Measurements from ENCODE around the gene RNASEH2B. TPM values are rescaled to one million over a fixed set of nuclear protein-coding genes. Genes with fewer than 3 reads are reported as not detected.
A peak's percentile ranks its signal among the peaks of the same experiment; 100 is the strongest.

RNASEH2B gene, protein sequence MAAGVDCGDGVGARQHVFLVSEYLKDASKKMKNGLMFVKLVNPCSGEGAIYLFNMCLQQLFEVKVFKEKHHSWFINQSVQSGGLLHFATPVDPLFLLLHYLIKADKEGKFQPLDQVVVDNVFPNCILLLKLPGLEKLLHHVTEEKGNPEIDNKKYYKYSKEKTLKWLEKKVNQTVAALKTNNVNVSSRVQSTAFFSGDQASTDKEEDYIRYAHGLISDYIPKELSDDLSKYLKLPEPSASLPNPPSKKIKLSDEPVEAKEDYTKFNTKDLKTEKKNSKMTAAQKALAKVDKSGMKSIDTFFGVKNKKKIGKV
- total RNA-seq (10 to 100 TPM; 44.5 to 97.4 TPM), polyA plus RNA-seq (ENCODE audit: insufficient read length in 2 of 2) (10 to 100 TPM; 31.2 to 51.9 TPM)
- long read RNA-seq, donor 1, transcript RNASEH2B-201 (11 exons, 1,629 nt) = major isoform, 10 of 10 reads
- long read RNA-seq, donor 1, partial matches to known transcripts = 0 of 10 reads
- long read RNA-seq, donor 1, other reads (novel, unspliced or antisense) = 0 of 10 reads
- long read RNA-seq, donor 2, partial matches to known transcripts = 0 of 4 reads
- long read RNA-seq, donor 2, other reads (novel, unspliced or antisense) = 0 of 4 reads
- long read RNA-seq, donor 3, transcript RNASEH2B-201 (11 exons, 1,629 nt) = major isoform, 5 of 7 reads
- long read RNA-seq, donor 3, partial matches to known transcripts = 0 of 7 reads
- long read RNA-seq, donor 3, other reads (novel, unspliced or antisense) = 0 of 7 reads
- long read RNA-seq, donor 4, full-length matches to known transcripts = 17 of 17 reads
- long read RNA-seq, donor 4, partial matches to known transcripts = 0 of 17 reads
- long read RNA-seq, donor 4, other reads (novel, unspliced or antisense) = 0 of 17 reads

DNA sequence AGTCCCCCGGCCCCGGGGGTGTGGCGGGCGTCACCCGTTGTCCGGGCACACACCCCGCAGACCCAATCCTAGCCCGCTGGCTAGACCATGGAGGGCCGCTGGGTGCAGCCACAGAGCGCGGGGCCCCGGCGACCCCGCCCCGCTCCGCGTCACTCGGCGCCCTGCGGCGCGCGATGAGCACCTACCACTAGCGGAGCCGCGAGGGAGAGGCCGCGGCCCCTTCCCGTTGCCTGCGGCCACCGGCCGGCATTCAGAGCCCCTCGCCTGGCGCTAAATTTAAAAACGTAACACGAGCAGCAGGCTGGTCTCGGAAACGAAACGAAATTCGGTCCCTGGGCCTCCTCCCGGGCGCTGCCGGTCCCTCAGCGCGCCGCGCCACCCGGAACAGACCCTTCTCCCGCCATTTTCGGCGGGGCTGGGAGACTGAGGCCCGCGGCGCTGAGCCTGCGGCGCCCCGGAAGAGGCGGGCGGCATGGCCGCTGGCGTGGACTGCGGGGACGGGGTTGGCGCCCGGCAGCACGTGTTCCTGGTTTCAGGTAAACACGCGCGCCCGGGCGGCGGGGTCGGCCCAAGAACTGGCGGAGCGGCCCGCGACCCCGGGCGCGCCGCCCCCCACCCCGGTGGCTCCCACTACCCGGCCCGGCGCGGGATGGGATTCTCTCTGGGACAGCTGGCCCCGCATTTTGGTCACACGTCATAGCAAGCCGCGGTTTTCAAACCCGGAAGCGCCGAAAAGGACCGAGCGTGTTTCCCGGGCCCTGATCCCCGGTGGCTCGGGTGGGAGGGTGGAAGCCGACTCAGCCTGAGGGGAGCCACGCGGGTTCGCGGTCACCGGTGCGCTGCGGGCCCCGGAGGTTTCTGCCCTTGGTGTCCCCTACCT is at the start of gene RNASEH2B:
Gene RNASEH2B (plus strand): TSS at position 187 of the 880 bp plus-strand sequence. CDS start 286 bp downstream, at position 473.
- H3K9me3 ChIP-seq (ENCODE audit: control insufficient read depth, insufficient read depth, low read length) = no peaks in the 10 kb centered on the region
- H3K27me3 ChIP-seq (ENCODE audit: control insufficient read depth, insufficient read depth, low read length) = no peaks in the 10 kb centered on the region
- peak within 1 kb of the TSS; percentile 81 for H3K4me3 ChIP-seq (ENCODE audit: low read depth, low read length)
- H3K4me1 ChIP-seq (ENCODE audit: control insufficient read depth, insufficient read depth, low read length) = peaks cover 10% of the 10 kb centered on the region
- peak within 1 kb of the TSS; percentile 90 for H3K27ac ChIP-seq (ENCODE audit: low read depth, low read length)
- WGBS (ENCODE audit: insufficient coverage) = under 1% methylated on average over 107 of the region's 107 CpGs
- peak; percentile 35 to 87 (median 50) for DNase-seq (ENCODE audit: low read depth in 4 of 6, low spot score in 6 of 6)
- H3K36me3 ChIP-seq (ENCODE audit: control insufficient read depth, insufficient read depth, low read length) = no peaks in the 10 kb centered on the region

DNA sequence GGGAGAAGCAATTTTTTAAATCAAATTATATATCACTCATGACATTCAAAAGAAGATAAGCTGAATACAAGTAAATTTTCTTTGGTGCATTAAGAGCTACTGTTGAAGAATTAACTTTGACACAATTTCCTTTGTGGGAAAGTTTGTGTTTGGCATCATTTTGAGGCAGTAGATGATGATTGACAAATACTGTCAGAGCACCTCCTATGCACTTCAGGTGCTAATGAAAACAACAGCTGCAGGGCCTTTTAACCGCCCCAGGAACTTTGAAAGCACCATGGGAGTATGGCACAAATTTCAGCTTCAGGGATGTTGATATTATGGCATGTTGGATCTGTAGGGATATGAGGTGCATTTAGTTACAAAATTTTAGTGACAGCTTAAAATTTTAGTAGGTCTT is 45.1 kb upstream of the RNASEH2B start:
- Histone ChIP-seq H3K36me3 (ENCODE audit: control insufficient read depth, insufficient read depth, low read length) (no peaks in the 10 kb centered on the region), H3K9me3 (ENCODE audit: control insufficient read depth, insufficient read depth, low read length) (peaks cover 3% of the 10 kb centered on the region), H3K27me3 (ENCODE audit: control insufficient read depth, insufficient read depth, low read length) (no peaks in the 10 kb centered on the region), H3K27ac (ENCODE audit: low read depth, low read length) (no peak overlapping the region), H3K4me1 (ENCODE audit: control insufficient read depth, insufficient read depth, low read length) (no peaks in the 10 kb centered on the region), H3K4me3 (ENCODE audit: low read depth, low read length) (no peak overlapping the region)
- no peak for DNase-seq (ENCODE audit: low read depth in 4 of 6, low spot score in 6 of 6)
- 100% methylated on average over 1 of the region's 1 CpG for WGBS (ENCODE audit: insufficient coverage)

DNA sequence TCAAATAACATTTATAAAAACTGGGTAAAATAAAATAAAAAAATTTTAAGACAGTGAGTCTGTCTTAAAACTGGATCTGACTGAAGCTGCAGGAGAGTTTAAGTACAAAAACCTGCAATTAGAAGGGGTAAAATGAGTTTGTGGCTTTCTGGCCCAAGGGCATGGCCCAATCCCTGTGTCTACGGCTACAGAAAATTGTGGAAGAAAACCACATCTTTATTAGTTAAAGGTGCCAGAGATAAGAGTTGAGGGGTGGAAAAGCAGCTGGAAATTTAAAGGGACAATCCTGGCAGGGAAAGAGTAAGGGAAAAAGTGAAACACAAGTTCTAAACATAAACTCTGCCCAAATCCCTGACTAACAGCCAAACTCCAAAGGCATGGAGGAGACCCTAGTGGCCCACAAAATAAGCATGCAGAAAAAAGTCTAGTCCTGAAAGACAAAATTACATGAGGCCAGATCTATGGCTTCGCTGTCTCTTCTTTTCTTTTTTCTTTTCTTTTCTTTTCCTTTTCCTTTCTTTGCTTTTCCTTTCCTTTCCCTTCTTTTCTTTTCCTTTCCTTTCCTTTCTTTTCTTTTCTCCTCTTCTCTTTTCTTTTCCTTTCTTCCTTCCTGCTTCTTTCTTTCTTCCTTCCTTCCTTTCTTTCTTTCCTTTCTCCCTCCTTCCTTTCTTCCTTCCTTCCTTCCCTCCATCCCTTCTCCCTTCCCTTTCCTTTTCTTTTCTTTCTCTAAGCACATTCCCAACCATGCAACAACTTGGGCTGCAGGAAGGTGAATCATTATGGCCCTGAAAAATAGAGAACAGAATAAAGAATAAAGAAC is 42.6 kb upstream of the RNASEH2B start:
- no peak for DNase-seq (ENCODE audit: low read depth in 4 of 6, low spot score in 6 of 6)
- H3K4me1 ChIP-seq (ENCODE audit: control insufficient read depth, insufficient read depth, low read length) = no peaks in the 10 kb centered on the region
- H3K9me3 ChIP-seq (ENCODE audit: control insufficient read depth, insufficient read depth, low read length) = peaks cover 3% of the 10 kb centered on the region
- no peaks in the 10 kb centered on the region for H3K36me3 ChIP-seq (ENCODE audit: control insufficient read depth, insufficient read depth, low read length)
- no peak overlapping the region for H3K27ac ChIP-seq (ENCODE audit: low read depth, low read length)
- H3K27me3 ChIP-seq (ENCODE audit: control insufficient read depth, insufficient read depth, low read length) = no peaks in the 10 kb centered on the region
- H3K4me3 ChIP-seq (ENCODE audit: low read depth, low read length) = no peak overlapping the region
- 100% methylated on average over 1 of the region's 2 CpGs for WGBS (ENCODE audit: insufficient coverage)

DNA sequence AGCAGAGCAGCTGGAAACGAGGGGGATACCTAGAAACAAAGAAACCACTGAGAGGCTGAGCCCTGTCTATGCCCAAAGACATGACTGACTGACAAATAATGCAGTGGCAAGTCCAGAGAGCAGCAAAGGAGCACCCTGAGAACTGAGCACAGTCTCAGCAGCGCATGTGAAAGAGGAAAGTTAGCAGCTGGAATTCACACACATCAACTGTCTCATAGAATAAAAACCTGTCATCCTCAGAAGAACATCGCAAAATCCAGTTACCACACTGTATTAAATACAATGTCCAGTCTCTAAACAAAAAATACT is 42.0 kb upstream of the RNASEH2B start:
- H3K4me3 ChIP-seq (ENCODE audit: low read depth, low read length) = no peak overlapping the region
- no peak overlapping the region for H3K27ac ChIP-seq (ENCODE audit: low read depth, low read length)

GRCh38 chr13:50871405-50871804 is 38.2 kb upstream of the RNASEH2B start:
- H3K36me3 ChIP-seq (ENCODE audit: control insufficient read depth, insufficient read depth, low read length) = no peaks in the 10 kb centered on the region
- no peak for DNase-seq (ENCODE audit: low read depth in 4 of 6, low spot score in 6 of 6)
- no CpG with 5 or more reads among the region's 1 CpG for WGBS (ENCODE audit: insufficient coverage)
- no peak overlapping the region for H3K4me3 ChIP-seq (ENCODE audit: low read depth, low read length)
- no peaks in the 10 kb centered on the region for H3K9me3 ChIP-seq (ENCODE audit: control insufficient read depth, insufficient read depth, low read length)
- H3K27ac ChIP-seq (ENCODE audit: low read depth, low read length) = no peak overlapping the region
- H3K4me1 ChIP-seq (ENCODE audit: control insufficient read depth, insufficient read depth, low read length) = no peaks in the 10 kb centered on the region
- H3K27me3 ChIP-seq (ENCODE audit: control insufficient read depth, insufficient read depth, low read length) = no peaks in the 10 kb centered on the region

More for the DNA sequence above, 42.0 kb upstream of the RNASEH2B start:
- DNase-seq (ENCODE audit: low read depth in 4 of 6, low spot score in 6 of 6) = no peak
- H3K27me3 ChIP-seq (ENCODE audit: control insufficient read depth, insufficient read depth, low read length) = no peaks in the 10 kb centered on the region
- 0% methylated on average over 1 of the region's 3 CpGs for WGBS (ENCODE audit: insufficient coverage)
- H3K9me3 ChIP-seq (ENCODE audit: control insufficient read depth, insufficient read depth, low read length) = peaks cover 3% of the 10 kb centered on the region
- H3K4me1 ChIP-seq (ENCODE audit: control insufficient read depth, insufficient read depth, low read length) = no peaks in the 10 kb centered on the region
- H3K36me3 ChIP-seq (ENCODE audit: control insufficient read depth, insufficient read depth, low read length) = no peaks in the 10 kb centered on the region

DNA sequence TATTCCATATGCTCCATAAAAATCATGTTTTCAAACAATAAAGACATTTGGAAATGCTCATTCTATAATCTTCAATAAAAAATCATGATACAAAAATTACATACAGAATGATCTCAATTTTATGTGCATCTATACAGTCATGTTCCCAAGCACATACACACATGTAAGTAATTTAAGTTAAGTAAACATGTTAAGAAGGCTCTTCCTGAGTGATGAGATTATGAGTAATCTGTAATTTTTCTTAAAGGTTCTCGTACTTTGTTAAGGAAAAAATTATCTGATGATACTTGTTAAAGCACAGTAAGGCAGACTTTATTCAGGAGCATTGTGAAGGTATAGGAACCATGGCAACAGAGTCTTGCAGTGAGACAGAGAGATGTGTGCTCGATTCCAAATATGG is 36.1 kb upstream of the RNASEH2B start:
- Histone ChIP-seq H3K4me3 (ENCODE audit: low read depth, low read length) (no peak overlapping the region), H3K27ac (ENCODE audit: low read depth, low read length) (no peak overlapping the region), H3K36me3 (ENCODE audit: control insufficient read depth, insufficient read depth, low read length) (no peaks in the 10 kb centered on the region), H3K4me1 (ENCODE audit: control insufficient read depth, insufficient read depth, low read length) (no peaks in the 10 kb centered on the region), H3K27me3 (ENCODE audit: control insufficient read depth, insufficient read depth, low read length) (no peaks in the 10 kb centered on the region), H3K9me3 (ENCODE audit: control insufficient read depth, insufficient read depth, low read length) (no peaks in the 10 kb centered on the region)
- 63% methylated on average over 2 of the region's 2 CpGs for WGBS (ENCODE audit: insufficient coverage)
- no peak for DNase-seq (ENCODE audit: low read depth in 4 of 6, low spot score in 6 of 6)

GRCh38 chr13:50873991-50874390 is 35.6 kb upstream of the RNASEH2B start:
- no peaks in the 10 kb centered on the region for H3K36me3 ChIP-seq (ENCODE audit: control insufficient read depth, insufficient read depth, low read length)
- no peaks in the 10 kb centered on the region for H3K27me3 ChIP-seq (ENCODE audit: control insufficient read depth, insufficient read depth, low read length)
- H3K9me3 ChIP-seq (ENCODE audit: control insufficient read depth, insufficient read depth, low read length) = no peaks in the 10 kb centered on the region
- no peak overlapping the region for H3K4me3 ChIP-seq (ENCODE audit: low read depth, low read length)
- no peaks in the 10 kb centered on the region for H3K4me1 ChIP-seq (ENCODE audit: control insufficient read depth, insufficient read depth, low read length)
- no peak for DNase-seq (ENCODE audit: low read depth in 4 of 6, low spot score in 6 of 6)
- no peak overlapping the region for H3K27ac ChIP-seq (ENCODE audit: low read depth, low read length)
- WGBS (ENCODE audit: insufficient coverage) = 100% methylated on average over 1 of the region's 2 CpGs

DNA sequence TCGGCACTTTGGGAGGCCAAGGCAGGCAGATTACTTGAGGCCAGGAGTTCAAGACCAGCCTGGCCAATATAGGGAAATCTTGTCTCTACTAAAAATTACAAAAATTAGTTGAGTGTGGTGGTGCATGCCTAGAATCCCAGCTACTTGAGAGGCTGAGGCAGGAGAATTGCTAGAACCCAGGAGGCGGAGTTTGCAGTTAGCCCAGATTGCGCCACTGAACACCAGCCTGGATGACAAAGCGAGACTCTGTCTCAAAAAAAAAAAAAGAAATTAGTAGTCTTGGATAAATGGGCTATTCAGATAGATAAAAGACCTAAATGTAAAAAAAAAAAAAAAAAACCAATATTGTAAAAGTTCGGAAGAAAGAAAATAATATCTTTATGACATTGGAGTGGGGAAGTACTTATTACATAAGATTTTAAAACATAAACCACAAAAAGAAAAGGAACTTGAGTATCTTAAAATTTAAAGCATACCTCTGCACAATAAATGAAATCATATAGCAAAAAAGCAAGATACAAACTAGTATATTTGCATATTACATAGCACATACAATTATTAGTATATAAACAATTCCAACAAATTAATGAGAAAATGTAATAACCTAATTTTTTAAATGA is 26.7 kb upstream of the RNASEH2B start:
- WGBS (ENCODE audit: insufficient coverage) = 100% methylated on average over 2 of the region's 5 CpGs
- Histone ChIP-seq H3K4me1 (ENCODE audit: control insufficient read depth, insufficient read depth, low read length) (no peaks in the 10 kb centered on the region), H3K4me3 (ENCODE audit: low read depth, low read length) (no peak overlapping the region), H3K27ac (ENCODE audit: low read depth, low read length) (no peak overlapping the region), H3K27me3 (ENCODE audit: control insufficient read depth, insufficient read depth, low read length) (no peaks in the 10 kb centered on the region), H3K9me3 (ENCODE audit: control insufficient read depth, insufficient read depth, low read length) (no peaks in the 10 kb centered on the region), H3K36me3 (ENCODE audit: control insufficient read depth, insufficient read depth, low read length) (no peaks in the 10 kb centered on the region)
- no peak for DNase-seq (ENCODE audit: low read depth in 4 of 6, low spot score in 6 of 6)
